ENCODE results near the gene GARRE1. TPM values are rescaled to one million over a fixed set of nuclear protein-coding genes. Genes with fewer than 3 reads are reported as not detected.

The GARRE1 gene
- total and polyA plus RNA-seq, 2 of the 13 experiments (the other 11 are each of a cell fraction or from before 2014, with no cell fraction given), result 8.0 to 11.7 TPM

DNA sequence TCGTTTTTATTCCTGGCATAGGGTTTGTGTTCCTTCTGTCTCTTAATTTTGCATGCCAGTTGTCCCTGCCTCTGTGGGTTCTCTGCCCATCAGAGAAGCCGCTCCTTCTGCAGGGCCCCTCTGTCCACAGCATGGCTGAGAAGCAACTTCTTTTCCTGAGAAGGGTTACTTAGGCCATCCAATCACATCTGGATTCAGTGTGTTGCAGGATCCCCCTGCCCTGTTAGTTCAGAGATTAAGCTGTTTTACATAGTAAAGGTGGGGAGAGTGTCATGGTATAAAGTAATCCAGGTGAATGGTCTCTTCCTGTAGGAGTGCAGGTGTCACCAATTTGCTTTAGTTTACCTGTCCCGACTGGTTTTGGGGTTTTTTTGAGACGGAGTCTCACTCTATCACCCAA, 22.9 kb upstream of the GARRE1 start:
- intact Hi-C loops (cut with micrococcal nuclease; ENCODE audit: unreplicated experiment), result no loop called here
- POLR2A ChIA-PET, result no interaction called here
- no peaks in the 10 kb centered on the region for H3K27me3 ChIP-seq (ENCODE audit: control insufficient read depth in 1 of 2, insufficient read depth in 2 of 2, low read length in 2 of 2)

More for the DNA sequence above, 22.9 kb upstream of the GARRE1 start:
- Histone ChIP-seq H3K4me1 (ENCODE audit: insufficient read depth, low read length) (peaks cover 12% of the 10 kb centered on the region), H3K36me3 (replicated peaks in 1 of 2; ENCODE audit: control insufficient read depth in 1 of 2, insufficient read depth in 2 of 2, low read length in 2 of 2) (peaks cover 5 to 26% of the 10 kb centered on the region in 2 experiments), H3K27ac (ENCODE audit: extremely low read length, insufficient read depth, low read length) (no peak overlapping the region), H3K4me3 (replicated peaks in 1 of 3; ENCODE audit: insufficient read depth in 1 of 3, low read depth in 2 of 3, low read length in 3 of 3) (no peak overlapping the region), H3K79me2 (ENCODE audit: insufficient read depth, low read length) (no peaks in the 10 kb centered on the region), H3K9ac (ENCODE audit: insufficient read depth, low read depth, low read length) (no peak overlapping the region), H3K4me2 (ENCODE audit: low read depth, low read length) (no peak overlapping the region), H4K20me1 (ENCODE audit: insufficient read depth, low read length) (no peaks in the 10 kb centered on the region), H2AFZ (ENCODE audit: low read length) (no peak overlapping the region), H3K9me3 (ENCODE audit: low read length) (no peaks in the 10 kb centered on the region)
- 100% methylated on average over 4 of the region's 4 CpGs for WGBS (ENCODE audit: low lambda C conversion rate)
- no TSS peak for BruUV-seq (replicated peaks)
- no peak for ATAC-seq
- no peak for FAIRE-seq
- in situ Hi-C loops (cut with HindIII; ENCODE audit: extremely low pct_ligation_motif_present, low pct_unique_long_range_greater_than_20kb), result no loop called here
- CTCF ChIA-PET (ENCODE audit: low intra/inter-chr PET ratio, low total read pairs), result no interaction called here
- DNase-seq (ENCODE audit: low spot score), result no peak
- TF ChIP-seq ZFP62 (CRISPR knock-in tag; IDR thresholded peaks at IDR 0.05) (no peak), PAWR (CRISPR knock-in tag; IDR thresholded peaks at IDR 0.05; ENCODE audit: borderline replicate concordance) (no peak), HDAC2 (CRISPR knock-in tag; IDR thresholded peaks at IDR 0.05) (no peak)
- TF ChIP-seq, protein P1, sequence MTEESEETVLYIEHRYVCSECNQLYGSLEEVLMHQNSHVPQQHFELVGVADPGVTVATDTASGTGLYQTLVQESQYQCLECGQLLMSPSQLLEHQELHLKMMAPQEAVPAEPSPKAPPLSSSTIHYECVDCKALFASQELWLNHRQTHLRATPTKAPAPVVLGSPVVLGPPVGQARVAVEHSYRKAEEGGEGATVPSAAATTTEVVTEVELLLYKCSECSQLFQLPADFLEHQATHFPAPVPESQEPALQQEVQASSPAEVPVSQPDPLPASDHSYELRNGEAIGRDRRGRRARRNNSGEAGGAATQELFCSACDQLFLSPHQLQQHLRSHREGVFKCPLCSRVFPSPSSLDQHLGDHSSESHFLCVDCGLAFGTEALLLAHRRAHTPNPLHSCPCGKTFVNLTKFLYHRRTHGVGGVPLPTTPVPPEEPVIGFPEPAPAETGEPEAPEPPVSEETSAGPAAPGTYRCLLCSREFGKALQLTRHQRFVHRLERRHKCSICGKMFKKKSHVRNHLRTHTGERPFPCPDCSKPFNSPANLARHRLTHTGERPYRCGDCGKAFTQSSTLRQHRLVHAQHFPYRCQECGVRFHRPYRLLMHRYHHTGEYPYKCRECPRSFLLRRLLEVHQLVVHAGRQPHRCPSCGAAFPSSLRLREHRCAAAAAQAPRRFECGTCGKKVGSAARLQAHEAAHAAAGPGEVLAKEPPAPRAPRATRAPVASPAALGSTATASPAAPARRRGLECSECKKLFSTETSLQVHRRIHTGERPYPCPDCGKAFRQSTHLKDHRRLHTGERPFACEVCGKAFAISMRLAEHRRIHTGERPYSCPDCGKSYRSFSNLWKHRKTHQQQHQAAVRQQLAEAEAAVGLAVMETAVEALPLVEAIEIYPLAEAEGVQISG (CRISPR knock-in tag; IDR thresholded peaks at IDR 0.05), result no peak
- TF ChIP-seq, protein P2, sequence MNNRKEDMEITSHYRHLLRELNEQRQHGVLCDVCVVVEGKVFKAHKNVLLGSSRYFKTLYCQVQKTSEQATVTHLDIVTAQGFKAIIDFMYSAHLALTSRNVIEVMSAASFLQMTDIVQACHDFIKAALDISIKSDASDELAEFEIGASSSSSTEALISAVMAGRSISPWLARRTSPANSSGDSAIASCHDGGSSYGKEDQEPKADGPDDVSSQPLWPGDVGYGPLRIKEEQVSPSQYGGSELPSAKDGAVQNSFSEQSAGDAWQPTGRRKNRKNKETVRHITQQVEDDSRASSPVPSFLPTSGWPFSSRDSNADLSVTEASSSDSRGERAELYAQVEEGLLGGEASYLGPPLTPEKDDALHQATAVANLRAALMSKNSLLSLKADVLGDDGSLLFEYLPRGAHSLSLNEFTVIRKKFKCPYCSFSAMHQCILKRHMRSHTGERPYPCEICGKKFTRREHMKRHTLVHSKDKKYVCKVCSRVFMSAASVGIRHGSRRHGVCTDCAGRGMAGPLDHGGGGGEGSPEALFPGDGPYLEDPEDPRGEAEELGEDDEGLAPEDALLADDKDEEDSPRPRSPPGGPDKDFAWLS (CRISPR knock-in tag; IDR thresholded peaks at IDR 0.05; ENCODE audit: borderline replicate concordance), result no peak
- TF ChIP-seq, protein P3, sequence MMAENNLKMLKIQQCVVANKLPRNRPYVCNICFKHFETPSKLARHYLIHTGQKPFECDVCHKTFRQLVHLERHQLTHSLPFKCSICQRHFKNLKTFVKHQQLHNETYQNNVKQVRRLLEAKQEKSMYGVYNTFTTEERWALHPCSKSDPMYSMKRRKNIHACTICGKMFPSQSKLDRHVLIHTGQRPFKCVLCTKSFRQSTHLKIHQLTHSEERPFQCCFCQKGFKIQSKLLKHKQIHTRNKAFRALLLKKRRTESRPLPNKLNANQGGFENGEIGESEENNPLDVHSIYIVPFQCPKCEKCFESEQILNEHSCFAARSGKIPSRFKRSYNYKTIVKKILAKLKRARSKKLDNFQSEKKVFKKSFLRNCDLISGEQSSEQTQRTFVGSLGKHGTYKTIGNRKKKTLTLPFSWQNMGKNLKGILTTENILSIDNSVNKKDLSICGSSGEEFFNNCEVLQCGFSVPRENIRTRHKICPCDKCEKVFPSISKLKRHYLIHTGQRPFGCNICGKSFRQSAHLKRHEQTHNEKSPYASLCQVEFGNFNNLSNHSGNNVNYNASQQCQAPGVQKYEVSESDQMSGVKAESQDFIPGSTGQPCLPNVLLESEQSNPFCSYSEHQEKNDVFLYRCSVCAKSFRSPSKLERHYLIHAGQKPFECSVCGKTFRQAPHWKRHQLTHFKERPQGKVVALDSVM (CRISPR knock-in tag; IDR thresholded peaks at IDR 0.05), result no peak
